ENCODE data around the gene TRMT112.

- TF ChIP-seq, protein P1, sequence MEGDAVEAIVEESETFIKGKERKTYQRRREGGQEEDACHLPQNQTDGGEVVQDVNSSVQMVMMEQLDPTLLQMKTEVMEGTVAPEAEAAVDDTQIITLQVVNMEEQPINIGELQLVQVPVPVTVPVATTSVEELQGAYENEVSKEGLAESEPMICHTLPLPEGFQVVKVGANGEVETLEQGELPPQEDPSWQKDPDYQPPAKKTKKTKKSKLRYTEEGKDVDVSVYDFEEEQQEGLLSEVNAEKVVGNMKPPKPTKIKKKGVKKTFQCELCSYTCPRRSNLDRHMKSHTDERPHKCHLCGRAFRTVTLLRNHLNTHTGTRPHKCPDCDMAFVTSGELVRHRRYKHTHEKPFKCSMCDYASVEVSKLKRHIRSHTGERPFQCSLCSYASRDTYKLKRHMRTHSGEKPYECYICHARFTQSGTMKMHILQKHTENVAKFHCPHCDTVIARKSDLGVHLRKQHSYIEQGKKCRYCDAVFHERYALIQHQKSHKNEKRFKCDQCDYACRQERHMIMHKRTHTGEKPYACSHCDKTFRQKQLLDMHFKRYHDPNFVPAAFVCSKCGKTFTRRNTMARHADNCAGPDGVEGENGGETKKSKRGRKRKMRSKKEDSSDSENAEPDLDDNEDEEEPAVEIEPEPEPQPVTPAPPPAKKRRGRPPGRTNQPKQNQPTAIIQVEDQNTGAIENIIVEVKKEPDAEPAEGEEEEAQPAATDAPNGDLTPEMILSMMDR (conservative IDR thresholded peaks at IDR 0.05; ENCODE audit: low read length), result peak; percentile 70
- no peak for TF ChIP-seq EZH2phosphoT487 (IDR thresholded peaks at IDR 0.05; ENCODE audit: borderline replicate concordance, low read depth, low read length)
Measured at GRCh38 chr11:64317961-64318765, 804 bp upstream of the TRMT112 start, which contains the start of gene PRDX5.

All from OCI-LY7 (cell line).